Activated CD4-positive, CD25-positive, alpha-beta regulatory T cell treated with anti-CD3 and anti-CD28 coated beads, Interleukin-2, amount 50 U/mL, for 72 hours (primary cell): ENCODE data around the gene FAM114A2.
"Not testable (repeated sequence)": the region's sequence is repeated elsewhere in the genome, so short reads cannot be mapped to it uniquely, and the experiment has no call there.

Source experiments
- DNase-seq: peaks from one replicate; pipeline ENCODE4 v3.0.0; 2021

Gene FAM114A2

GRCh38 chr5:154046486-154046885 lies 7.8 kb upstream of the FAM114A2 start:
- no peak for DNase-seq

GRCh38 chr5:154044581-154044980 lies 5.9 kb upstream of the FAM114A2 start:
- no peak for DNase-seq

- no peak for DNase-seq
These were observed 5.4 kb upstream of the FAM114A2 start for GRCh38 chr5:154044099-154044498.

- DNase-seq: no peak
These were observed 4.1 kb upstream of the FAM114A2 start for GRCh38 chr5:154042766-154043165.

- DNase-seq: no peak
These were observed 734 bp upstream of the FAM114A2 start for GRCh38 chr5:154039458-154039829.

GRCh38 chr5:154038261-154038706 lies 426 bp downstream of the FAM114A2 start:
- no peak for DNase-seq

- DNase-seq: no peak
These were observed 3.8 kb downstream of the FAM114A2 start for GRCh38 chr5:154034944-154035343.

GRCh38 chr5:154031937-154032489 lies 6.7 kb downstream of the FAM114A2 start:
- no peak for DNase-seq

GRCh38 chr5:154025951-154026350 lies 12.8 kb downstream of the FAM114A2 start:
- no peak for DNase-seq

GRCh38 chr5:154018919-154019318 lies 19.8 kb downstream of the FAM114A2 start:
- not testable (repeated sequence) for DNase-seq

GRCh38 chr5:154015071-154015693 lies 23.5 kb downstream of the FAM114A2 start:
- DNase-seq: no peak

GRCh38 chr5:154010660-154011059 lies 28.1 kb downstream of the FAM114A2 start:
- DNase-seq: no peak

GRCh38 chr5:154005648-154006047 lies 33.1 kb downstream of the FAM114A2 start:
- no peak for DNase-seq

GRCh38 chr5:154002511-154003020 lies 36.1 kb downstream of the FAM114A2 start:
- no peak for DNase-seq

- DNase-seq: no peak
These were observed 36.6 kb downstream of the FAM114A2 start for GRCh38 chr5:154002093-154002492.

GRCh38 chr5:154000703-154001102 lies 38.0 kb downstream of the FAM114A2 start:
- no peak for DNase-seq

GRCh38 chr5:153999995-154000394 lies 38.7 kb downstream of the FAM114A2 start:
- DNase-seq: no peak

GRCh38 chr5:153998768-153999167 lies 39.9 kb downstream of the FAM114A2 start:
- no peak for DNase-seq

- DNase-seq: no peak
These were observed 40.7 kb downstream of the FAM114A2 start for GRCh38 chr5:153998010-153998409.

- no peak for DNase-seq
These were observed 47.5 kb downstream of the FAM114A2 start for GRCh38 chr5:153991168-153991567.

- DNase-seq: no peak
These were observed 50.2 kb downstream of the FAM114A2 start for GRCh38 chr5:153988510-153988909.

- DNase-seq: no peak
These were observed 51.4 kb downstream of the FAM114A2 start for GRCh38 chr5:153987301-153987700.

GRCh38 chr5:153985498-153985897 lies 53.2 kb downstream of the FAM114A2 start:
- no peak for DNase-seq

GRCh38 chr5:153983885-153984284 lies 54.8 kb downstream of the FAM114A2 start:
- DNase-seq: no peak
